ENCODE data around the gene POU2AF3. TPM values are rescaled to one million over a fixed set of nuclear protein-coding genes. Genes with fewer than 3 reads are reported as not detected.
"Not testable (repeated sequence)": the region's sequence is repeated elsewhere in the genome, so short reads cannot be mapped to it uniquely, and the experiment has no call there.

The POU2AF3 gene
- total RNA-seq, 3 donors from 2014 or later (not counting 1 experiment from before 2014, with no cell fraction given) = not detected

GRCh38 chr11:111285189-111286091, 12.9 kb upstream of the POU2AF3 start:
- Histone ChIP-seq H3K4me1 (ENCODE audit: control insufficient read depth, insufficient read depth, low read length) (no peaks in the 10 kb centered on the region), H3K36me3 (ENCODE audit: control insufficient read depth, insufficient read depth, low read length) (no peaks in the 10 kb centered on the region), H3K27ac (ENCODE audit: low read length) (no peak overlapping the region), H3K9me3 (ENCODE audit: control insufficient read depth, insufficient read depth, low read length) (no peaks in the 10 kb centered on the region), H3K4me3 (ENCODE audit: low read length) (no peak overlapping the region), H3K27me3 (ENCODE audit: control insufficient read depth, insufficient read depth, low read length) (no peaks in the 10 kb centered on the region)
- intact Hi-C loops (cut with micrococcal nuclease) = no loop called here
- H3K9me3 Mint-ChIP-seq = no peaks in the 10 kb centered on the region
- ATAC-seq (no peak), DNase-seq (no peak)
- H3K4me3 Mint-ChIP-seq = no peak overlapping the region
- peaks cover 0 to 9% of the 10 kb centered on the region in 2 donors for H3K27me3 Mint-ChIP-seq (ENCODE audit: low read depth in 2 of 2)
- H3K4me1 Mint-ChIP-seq = no peaks in the 10 kb centered on the region
- 89% methylated on average over 17 of the region's 18 CpGs for WGBS (ENCODE audit: insufficient coverage)
- no peaks in the 10 kb centered on the region for H3K36me3 Mint-ChIP-seq
- no peak overlapping the region for H3K27ac Mint-ChIP-seq
- TF ChIP-seq CTCF (IDR thresholded peaks at IDR 0.05) = no peak

GRCh38 chr11:111291764-111292163, 6.6 kb upstream of the POU2AF3 start:
- H3K9me3 Mint-ChIP-seq = no peaks in the 10 kb centered on the region
- no peak overlapping the region for H3K27ac ChIP-seq (ENCODE audit: low read length)
- no peaks in the 10 kb centered on the region for H3K36me3 Mint-ChIP-seq
- no peak overlapping the region for H3K4me3 ChIP-seq (ENCODE audit: low read length)
- DNase-seq (no peak), ATAC-seq (no peak)
- no peaks in the 10 kb centered on the region for H3K36me3 ChIP-seq (ENCODE audit: control insufficient read depth, insufficient read depth, low read length)
- 98% methylated on average over 4 of the region's 5 CpGs for WGBS (ENCODE audit: insufficient coverage)
- no peak overlapping the region for H3K4me3 Mint-ChIP-seq
- no peak for TF ChIP-seq CTCF (IDR thresholded peaks at IDR 0.05)
- H3K27ac Mint-ChIP-seq = no peak overlapping the region
- H3K4me1 ChIP-seq (ENCODE audit: control insufficient read depth, insufficient read depth, low read length) = no peaks in the 10 kb centered on the region
- no peaks in the 10 kb centered on the region for H3K27me3 ChIP-seq (ENCODE audit: control insufficient read depth, insufficient read depth, low read length)
- intact Hi-C loops (cut with micrococcal nuclease) = no loop called here
- H3K27me3 Mint-ChIP-seq (ENCODE audit: low read depth in 2 of 2) = peaks cover 4 to 8% of the 10 kb centered on the region in 2 donors
- H3K9me3 ChIP-seq (ENCODE audit: control insufficient read depth, insufficient read depth, low read length) = no peaks in the 10 kb centered on the region
- H3K4me1 Mint-ChIP-seq = no peaks in the 10 kb centered on the region

- H3K4me3 ChIP-seq (ENCODE audit: low read length); ATAC-seq; H3K4me1 Mint-ChIP-seq; H3K27ac Mint-ChIP-seq; H3K4me1 ChIP-seq (ENCODE audit: control insufficient read depth, insufficient read depth, low read length); intact Hi-C loops (cut with micrococcal nuclease); H3K27me3 ChIP-seq (ENCODE audit: control insufficient read depth, insufficient read depth, low read length); H3K9me3 Mint-ChIP-seq; H3K36me3 ChIP-seq (ENCODE audit: control insufficient read depth, insufficient read depth, low read length); DNase-seq; H3K27ac ChIP-seq (ENCODE audit: low read length); H3K4me3 Mint-ChIP-seq; H3K9me3 ChIP-seq (ENCODE audit: control insufficient read depth, insufficient read depth, low read length); H3K36me3 Mint-ChIP-seq: not testable (repeated sequence)
- peaks cover 4 to 12% of the 10 kb centered on the region in 2 donors for H3K27me3 Mint-ChIP-seq (ENCODE audit: low read depth in 2 of 2)
- no CpG with 5 or more reads among the region's 1 CpG for WGBS (ENCODE audit: insufficient coverage)
These were observed 5.9 kb upstream of the POU2AF3 start for GRCh38 chr11:111292408-111292807.

- Histone ChIP-seq H3K27me3 (ENCODE audit: control insufficient read depth, insufficient read depth, low read length) (peaks cover 6% of the 10 kb centered on the region), H3K36me3 (ENCODE audit: control insufficient read depth, insufficient read depth, low read length) (no peaks in the 10 kb centered on the region), H3K4me3 (ENCODE audit: low read length) (no peak overlapping the region), H3K4me1 (ENCODE audit: control insufficient read depth, insufficient read depth, low read length) (no peaks in the 10 kb centered on the region), H3K27ac (ENCODE audit: low read length) (no peak overlapping the region), H3K9me3 (ENCODE audit: control insufficient read depth, insufficient read depth, low read length) (no peaks in the 10 kb centered on the region)
- Mint-ChIP-seq H3K4me1 (no peaks in the 10 kb centered on the region), H3K27ac (no peak overlapping the region), H3K36me3 (no peaks in the 10 kb centered on the region), H3K4me3 (no peak overlapping the region), H3K27me3 (ENCODE audit: low read depth in 2 of 2) (peaks cover 21% of the 10 kb centered on the region in 2 donors), H3K9me3 (no peaks in the 10 kb centered on the region)
- TF ChIP-seq CTCF (IDR thresholded peaks at IDR 0.05) = no peak
- DNase-seq (no peak), ATAC-seq (no peak)
- intact Hi-C loops (cut with micrococcal nuclease) = no loop called here
- 80% methylated on average over 2 of the region's 3 CpGs for WGBS (ENCODE audit: insufficient coverage)
These were observed 2.1 kb upstream of the POU2AF3 start for GRCh38 chr11:111296196-111296595.

All from natural killer cell (primary cell).